GM21390 (cell line): ENCODE data around the gene TXNIP.

Source experiments
- ATAC-seq: cut with Tn5 transposase; IDR thresholded peaks from one replicate; pipeline ENCODE4 v1.9.1; 2021; ENCODE audit not compliant: unreplicated experiment

Gene TXNIP

GRCh38 chr1:146012703-146013558 lies 16.6 kb upstream of the TXNIP start:
- ATAC-seq = no peak

- no peak for ATAC-seq
Measured at GRCh38 chr1:146010126-146010738, 13.9 kb upstream of the TXNIP start.

GRCh38 chr1:146007489-146008133 lies 11.2 kb upstream of the TXNIP start:
- ATAC-seq = no peak

- ATAC-seq = no peak
Measured at GRCh38 chr1:146001709-146002108, 5.3 kb upstream of the TXNIP start.

GRCh38 chr1:145999321-146000024 lies 3.1 kb upstream of the TXNIP start:
- ATAC-seq = no peak

- no peak for ATAC-seq
Measured at GRCh38 chr1:145997718-145998023, 1.3 kb upstream of the TXNIP start.

GRCh38 chr1:145997016-145997717 lies 788 bp upstream of the TXNIP start:
- ATAC-seq = peak; percentile 25

GRCh38 chr1:145995964-145996432 lies 381 bp downstream of the TXNIP start:
- no peak for ATAC-seq

GRCh38 chr1:145995148-145995881 lies 1.1 kb downstream of the TXNIP start:
- ATAC-seq = no peak

- ATAC-seq = no peak
Measured at GRCh38 chr1:145994391-145995120, 1.8 kb downstream of the TXNIP start.

GRCh38 chr1:145993618-145994390 lies 2.6 kb downstream of the TXNIP start:
- no peak for ATAC-seq

- ATAC-seq = no peak
Measured at GRCh38 chr1:145992958-145993617, 3.3 kb downstream of the TXNIP start.

GRCh38 chr1:145992502-145992936 lies 3.9 kb downstream of the TXNIP start:
- ATAC-seq = no peak

GRCh38 chr1:145991735-145992412 lies 4.5 kb downstream of the TXNIP start:
- no peak for ATAC-seq

- ATAC-seq = no peak
Measured at GRCh38 chr1:145990249-145990855, 6.0 kb downstream of the TXNIP start.

GRCh38 chr1:145988773-145989172 lies 7.6 kb downstream of the TXNIP start:
- ATAC-seq = no peak

GRCh38 chr1:145987926-145988325 lies 8.5 kb downstream of the TXNIP start:
- no peak for ATAC-seq
